Gastroesophageal sphincter (tissue), 4 donors: Measurements from ENCODE around the gene MBTD1. TPM values are rescaled to one million over a fixed set of nuclear protein-coding genes. Genes with fewer than 3 reads are reported as not detected.

Source experiments
- ATAC-seq: fragments of 150-250 bp; one replicate; pipeline ENCODE4 v1.9.1; 2016; ENCODE audit warnings: mild to moderate bottlenecking, moderate library complexity
- H3K27ac ChIP-seq, 4 donors: fragments of 200-600 bp; sonication (generic) in 3 of 4; 1 replicate in 3 of 4; 2 replicates in 1 of 4; pipeline ENCODE4 v1.5.1; 2016 to 2019
- H3K27me3 ChIP-seq: fragments of 200-600 bp; sonication (generic); one replicate; pipeline ENCODE4 v1.5.1; 2019
- H3K36me3 ChIP-seq, 2 donors: fragments of 200-600 bp; sonication (generic); one replicate each; pipeline ENCODE4 v1.5.1; 2019; ENCODE audit warnings: control low read depth in 1 of 2
- H3K4me1 ChIP-seq, 3 donors: fragments of 200-600 bp; sonication (generic); 1 replicate in 2 of 3; 2 replicates in 1 of 3; pipeline ENCODE4 v1.5.1; 2016 to 2019; ENCODE audit warnings: control low read depth in 2 of 3
- H3K4me3 ChIP-seq, 2 donors: fragments of 200-600 bp; sonication (generic); one replicate each; pipeline ENCODE4 v1.5.1; 2019; ENCODE audit warnings: mild to moderate bottlenecking in 1 of 2, moderate library complexity in 1 of 2
- H3K9me3 ChIP-seq, 3 donors: fragments of 200-600 bp; sonication (generic); one replicate each; pipeline ENCODE4 v1.5.1; 2017 to 2019; ENCODE audit warnings: control low read depth in 2 of 3
- CTCF ChIP-seq, 4 experiments: fragments of 200-600 bp in 2 of 4; fragments of 450-650 bp in 2 of 4; sonication (generic) in 1 of 4; IDR thresholded peaks; one replicate each; pipeline ENCODE4 v1.5.1; 2017 to 2019; ENCODE audit warnings: antibody characterized with exemption in 4 of 4, mild to moderate bottlenecking in 2 of 4, moderate library complexity in 2 of 4
- EP300 ChIP-seq: sonication (generic); formaldehyde crosslinking; IDR thresholded peaks from one replicate; pipeline ENCODE4 v1.6.1; 2017; ENCODE audit warnings: antibody characterized with exemption, mild to moderate bottlenecking
- POLR2A ChIP-seq, 2 donors: fragments of 450-650 bp; IDR thresholded peaks; one replicate each; pipeline ENCODE4 v1.6.1; 2017; ENCODE audit warnings: antibody characterized with exemption in 2 of 2, mild to moderate bottlenecking in 2 of 2, moderate library complexity in 1 of 2
- POLR2AphosphoS5 ChIP-seq: sonication (generic); formaldehyde crosslinking; IDR thresholded peaks from one replicate; pipeline ENCODE4 v1.6.1; 2017; ENCODE audit warnings: antibody characterized with exemption
- WGBS, 2 donors: methylation state at CpG; one replicate each; pipeline ENCODE4 v1.1.5; 2018; ENCODE audit warnings: low coverage in 1 of 2; 5-methylcytosine and 5-hydroxymethylcytosine counted together
- total RNA-seq, 4 donors: library from RNA; depleted of rRNA; stranded (reverse); fragments of >200 nt; gene quantifications; one replicate each; pipeline ENCODE4 v1.1.0, GENCODE V29; 2016

Gene MBTD1
- total RNA-seq, 4 donors from 2014 or later = 7.3 to 19.9 (median 13.1) TPM

DNA sequence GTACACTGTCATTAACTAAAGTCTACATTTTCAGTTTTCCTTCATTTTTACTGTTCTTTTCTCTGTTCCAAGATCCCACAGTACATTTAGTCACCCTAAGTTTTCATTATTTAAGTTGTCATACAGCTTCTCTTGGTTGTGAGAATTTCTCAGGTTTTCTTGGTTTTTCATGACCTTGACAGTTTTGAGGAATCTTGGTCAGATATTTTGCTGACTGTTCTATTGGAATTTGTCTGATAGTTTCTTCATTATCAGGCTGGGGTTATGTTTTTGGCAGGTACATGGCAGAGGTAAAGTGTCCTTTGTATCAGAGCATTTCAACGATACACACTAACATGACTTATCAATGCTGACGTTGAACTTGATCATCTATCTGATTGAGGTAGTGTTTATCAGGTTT lies 19.6 kb downstream of the MBTD1 start:
- no peak for ATAC-seq
- H3K9me3 ChIP-seq = no peaks in the 10 kb centered on the region
- no peaks in the 10 kb centered on the region for H3K36me3 ChIP-seq
- no peaks in the 10 kb centered on the region for H3K27me3 ChIP-seq
- TF ChIP-seq CTCF (IDR thresholded peaks at IDR 0.05) (no peak), POLR2AphosphoS5 (no peak), EP300 (no peak), POLR2A (IDR thresholded peaks at IDR 0.05) (no peak)
- H3K4me3 ChIP-seq = no peak overlapping the region
- H3K27ac ChIP-seq = no peak overlapping the region
- WGBS, 2 donors = 83 to 88% methylated on average over 1 to 2 of the region's 2 CpGs
- H3K4me1 ChIP-seq = no peaks in the 10 kb centered on the region

DNA sequence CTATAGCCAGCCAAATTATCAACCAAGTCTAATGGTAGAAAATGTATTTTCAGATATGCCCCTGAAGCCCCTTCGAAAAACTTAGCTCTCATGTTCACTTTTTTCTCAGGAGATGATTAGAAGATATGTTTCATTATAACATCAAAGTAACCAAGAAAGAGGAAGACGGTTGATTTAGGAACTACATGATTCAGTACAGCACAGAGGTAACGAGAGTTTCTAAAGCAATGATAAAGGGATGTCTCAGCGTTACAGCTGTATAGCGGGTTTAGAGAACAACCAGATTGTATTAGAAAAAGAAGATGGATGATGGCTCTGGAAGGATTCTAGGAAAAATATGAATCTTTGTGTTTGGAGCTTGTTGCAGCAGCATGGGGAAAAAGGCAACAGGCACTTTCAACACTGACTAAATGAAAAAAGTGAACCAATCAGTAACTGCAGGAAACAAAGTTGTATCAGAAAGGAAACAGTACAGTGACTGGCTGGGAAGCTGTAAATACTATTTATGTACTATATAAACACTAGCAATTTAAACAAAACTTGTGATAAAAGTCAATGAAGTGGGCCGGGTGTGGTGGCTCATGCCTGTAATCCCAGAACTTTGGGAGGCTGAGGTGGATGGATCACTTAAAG lies 21.5 kb downstream of the MBTD1 start:
- Histone ChIP-seq H3K4me1 (no peaks in the 10 kb centered on the region), H3K9me3 (no peaks in the 10 kb centered on the region), H3K4me3 (no peak overlapping the region), H3K27ac (no peak overlapping the region), H3K27me3 (no peaks in the 10 kb centered on the region), H3K36me3 (no peaks in the 10 kb centered on the region)
- no peak for ATAC-seq
- 78 to 84% methylated on average over 6 of the region's 6 CpGs for WGBS, 2 donors
- no peak for TF ChIP-seq CTCF (IDR thresholded peaks at IDR 0.05)
- no peak for TF ChIP-seq EP300
- no peak for TF ChIP-seq POLR2A (IDR thresholded peaks at IDR 0.05)
- no peak for TF ChIP-seq POLR2AphosphoS5

GRCh38 chr17:51234162-51234561 lies 25.7 kb downstream of the MBTD1 start:
- H3K4me3 ChIP-seq = no peak overlapping the region
- TF ChIP-seq EP300 (no peak), POLR2AphosphoS5 (no peak), CTCF (IDR thresholded peaks at IDR 0.05) (no peak), POLR2A (IDR thresholded peaks at IDR 0.05) (no peak)
- peaks cover 0 to 4% (median 0%) of the 10 kb centered on the region in 3 donors for H3K4me1 ChIP-seq
- 83 to 97% methylated on average over 5 of the region's 6 CpGs for WGBS, 2 donors
- H3K9me3 ChIP-seq = no peaks in the 10 kb centered on the region
- no peaks in the 10 kb centered on the region for H3K36me3 ChIP-seq
- H3K27ac ChIP-seq = no peak overlapping the region
- ATAC-seq = no peak
- H3K27me3 ChIP-seq = no peaks in the 10 kb centered on the region

DNA sequence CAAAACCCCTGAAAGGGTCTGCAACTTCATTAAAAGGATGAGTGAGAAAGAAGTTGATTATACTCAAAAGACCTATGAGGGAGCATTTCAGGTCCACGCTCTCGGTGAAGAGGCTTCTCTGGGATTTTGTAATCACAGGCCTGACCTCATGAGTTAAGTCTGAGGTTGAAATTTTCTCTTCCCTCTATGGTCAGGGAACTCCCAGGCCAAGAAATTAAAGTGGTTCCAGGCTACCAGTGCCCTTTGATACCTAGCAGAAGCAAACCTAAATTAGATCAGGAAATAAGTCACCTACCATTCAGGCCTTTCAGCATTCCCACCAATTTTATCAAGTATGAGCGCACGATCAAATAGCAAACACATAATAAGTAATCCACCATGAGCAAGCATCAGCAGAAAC lies 27.9 kb downstream of the MBTD1 start:
- H3K27me3 ChIP-seq = no peaks in the 10 kb centered on the region
- WGBS, 2 donors = 73 to 88% methylated on average over 3 to 4 of the region's 4 CpGs
- no peak overlapping the region for H3K27ac ChIP-seq
- H3K36me3 ChIP-seq = no peaks in the 10 kb centered on the region
- TF ChIP-seq POLR2A (IDR thresholded peaks at IDR 0.05) (no peak), EP300 (no peak), CTCF (IDR thresholded peaks at IDR 0.05) (no peak), POLR2AphosphoS5 (no peak)
- H3K9me3 ChIP-seq = no peaks in the 10 kb centered on the region
- no peak for ATAC-seq
- no peak overlapping the region for H3K4me3 ChIP-seq
- H3K4me1 ChIP-seq = peaks cover 0 to 4% (median 0%) of the 10 kb centered on the region in 3 donors

DNA sequence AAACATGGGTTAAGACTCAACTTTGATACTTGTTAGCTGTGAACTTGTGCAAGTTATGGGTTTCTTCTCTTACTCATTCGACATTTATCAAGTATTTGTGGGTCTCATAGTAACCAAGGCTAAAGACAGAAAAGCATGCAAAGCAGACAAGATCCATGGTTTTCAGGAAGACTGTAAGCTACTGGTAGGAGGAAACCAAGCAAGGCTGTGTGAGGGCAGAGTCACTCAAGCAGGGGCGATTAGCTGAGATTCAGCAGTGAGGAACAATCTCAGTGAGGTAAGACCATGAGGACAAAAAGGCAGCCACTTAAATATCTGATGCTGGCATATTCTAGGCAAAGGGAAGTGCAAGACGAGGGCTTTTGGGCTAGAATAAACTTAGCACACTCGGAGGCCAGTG lies 29.5 kb downstream of the MBTD1 start:
- no peaks in the 10 kb centered on the region for H3K27me3 ChIP-seq
- no peak for ATAC-seq
- peaks cover 0 to 4% (median 0%) of the 10 kb centered on the region in 3 donors for H3K4me1 ChIP-seq
- H3K27ac ChIP-seq = no peak overlapping the region
- no peak overlapping the region for H3K4me3 ChIP-seq
- H3K36me3 ChIP-seq = no peaks in the 10 kb centered on the region
- TF ChIP-seq CTCF (IDR thresholded peaks at IDR 0.05) = no peak
- no peak for TF ChIP-seq EP300
- WGBS, 2 donors = 74 to 79% methylated on average over 4 of the region's 4 CpGs
- H3K9me3 ChIP-seq = no peaks in the 10 kb centered on the region
